Heart left ventricle (tissue), 16 donors: ENCODE data around the gene PPP3R1. TPM values are rescaled to one million over a fixed set of nuclear protein-coding genes. Genes with fewer than 3 reads are reported as not detected.
A peak's percentile ranks its signal among the peaks of the same experiment; 100 is the strongest.

ENCODE experiments used
- ATAC-seq, 4 donors: fragments of 200-7000 bp; cut with Tn5 transposase; one replicate each; pipeline ENCODE4 v1.9.1; 2020 to 2022; ENCODE audit warnings: moderate library complexity in 4 of 4, mild to moderate bottlenecking in 3 of 4, moderate number of reproducible peaks in 1 of 4
- DNase-seq, 5 donors: peaks; one replicate each; pipeline ENCODE4 v3.0.0-alpha.2; 2020
- H3K27ac ChIP-seq, 12 donors: fragments of 200-600 bp; sonication (generic) in 4 of 12; one replicate each; pipeline versions ENCODE4 v1.5.0 to v1.8.0; 2016 to 2022; ENCODE audit warnings: mild to moderate bottlenecking in 2 of 12
- H3K27me3 ChIP-seq, 9 donors: fragments of 200-600 bp; sonication (generic) in 2 of 9; one replicate each; pipeline versions ENCODE4 v1.5.1 to v1.8.0; 2016 to 2022; ENCODE audit warnings: mild to moderate bottlenecking in 3 of 9
- H3K36me3 ChIP-seq, 9 donors: fragments of 200-600 bp; sonication (generic) in 2 of 9; one replicate each; pipeline versions ENCODE4 v1.5.0 to v1.8.0; 2018 to 2022; ENCODE audit warnings: mild to moderate bottlenecking in 2 of 9
- H3K4me1 ChIP-seq, 12 donors: fragments of 200-600 bp; sonication (generic) in 4 of 12; one replicate each; pipeline versions ENCODE4 v1.5.0 to v1.8.0; 2016 to 2022; ENCODE audit warnings: mild to moderate bottlenecking in 3 of 12
- H3K4me3 ChIP-seq, 12 donors: fragments of 200-600 bp; sonication (generic) in 4 of 12; one replicate each; pipeline versions ENCODE4 v1.5.0 to v1.8.0; 2017 to 2022; ENCODE audit warnings: mild to moderate bottlenecking in 9 of 12, moderate library complexity in 4 of 12
- H3K9me3 ChIP-seq, 12 donors: fragments of 200-600 bp; sonication (generic) in 4 of 12; one replicate each; pipeline versions ENCODE4 v1.5.0 to v1.8.0; 2016 to 2022; ENCODE audit warnings: mild to moderate bottlenecking in 1 of 12
- POLR2A ChIP-seq, 2 donors: fragments of 450-650 bp; IDR thresholded peaks; one replicate each; pipeline ENCODE4 v1.6.1; 2017; ENCODE audit warnings: antibody characterized with exemption in 2 of 2, mild to moderate bottlenecking in 2 of 2, moderate library complexity in 2 of 2
- WGBS, 4 donors: extraction: QIAGEN DNeasy Blood & Tissue Kit in 2 of 4; methylation state at CpG; one replicate each; pipeline versions ENCODE4 v1.1.5 to v1.1.7; 2013 to 2018; 5-methylcytosine and 5-hydroxymethylcytosine counted together
- intact Hi-C, 10 donors: fragments of 100-400 bp; cut with DNase I; formaldehyde crosslinking; loops; one replicate each; pipeline versions ENCODE4 v1.11.1 to v1.14.2; 2022
- polyA plus RNA-seq, 2 donors: library from polyadenylated mRNA; stranded (reverse); fragments of 200-250 nt; gene quantifications; one replicate each; pipeline ENCODE4 v1.2.3, GENCODE V29; 2013
- total RNA-seq, 9 donors: library from RNA; depleted of rRNA in 2 of 9; stranded (reverse); fragments of >200 nt in 2 of 9; fragmentation: NEBNext Ultra II Directional in 3 of 9; extraction: Animal tissue kit (Norgen Biotek cat#: 25700) in 3 of 9; gene quantifications; one replicate each; pipeline versions ENCODE4 v1.1.0 to v1.2.4, GENCODE V29; 2016 to 2023
- TF ChIP-seq, protein P1 (sequence below), 12 donors: fragments of 200-600 bp; sonication (generic) in 4 of 12; IDR thresholded peaks; one replicate each; pipeline versions ENCODE4 v1.5.0 to v1.8.0; 2018 to 2022; ENCODE audit warnings: antibody characterized with exemption in 12 of 12, mild to moderate bottlenecking in 5 of 12
- donor health status: ischemic (EF 13 %, LVEDD 7.1; RV severe dilation, severe dysfunction).
- donor health status: healthy with polysubstance abuse.
- donor health status: DM: no; HTN: yes; CAD: no.
- donor health status: DM: no; HTN: no; CAD: no.
- donor health status: ischemic (EF 25% LVEDD 6.9; RV normal size, moderate dysfunction).
- donor health status: ischemic (EF 25% LVEDD 5.7; RV mildly dilated, moderate dysfunction).
- donor health status: healthy.
- donor health status: DM: yes; HTN: yes; CAD: no.
- donor health status: ischemic (EF 35%, LVEDD 5.7; RV mildly dilated, moderate dysfunction).
- donor health status: nonischemic (EF 11% LVEDD 7.7; RV severe dilation, severe dysfunction).
- donor health status: DM: yes; HTN: yes; CAD: no.
- donor health status: PGD.
- donor health status: ischemic (EF 29% LVEDD 5.4; RV normal size, mild dysfunction).
- donor health status: nonischemic (EF 23%, LVEDD 6.1; RV moderate dilation, normal function).

Gene PPP3R1
- total and polyA plus RNA-seq, 11 donors, result 13.4 to 50.9 (median 35.1) TPM

GRCh38 chr2:68193787-68194372 is 58.5 kb downstream of the PPP3R1 start:
- DNase-seq (no peak), ATAC-seq (peak in 1 of 4 donors; percentile 32)
- Histone ChIP-seq H3K27me3 (no peaks in the 10 kb centered on the region), H3K9me3 (no peaks in the 10 kb centered on the region), H3K4me1 (peaks cover 0 to 59% (median 19%) of the 10 kb centered on the region in 12 donors), H3K36me3 (no peaks in the 10 kb centered on the region), H3K4me3 (no peak overlapping the region), H3K27ac (no peak overlapping the region)
- TF ChIP-seq, protein P1, sequence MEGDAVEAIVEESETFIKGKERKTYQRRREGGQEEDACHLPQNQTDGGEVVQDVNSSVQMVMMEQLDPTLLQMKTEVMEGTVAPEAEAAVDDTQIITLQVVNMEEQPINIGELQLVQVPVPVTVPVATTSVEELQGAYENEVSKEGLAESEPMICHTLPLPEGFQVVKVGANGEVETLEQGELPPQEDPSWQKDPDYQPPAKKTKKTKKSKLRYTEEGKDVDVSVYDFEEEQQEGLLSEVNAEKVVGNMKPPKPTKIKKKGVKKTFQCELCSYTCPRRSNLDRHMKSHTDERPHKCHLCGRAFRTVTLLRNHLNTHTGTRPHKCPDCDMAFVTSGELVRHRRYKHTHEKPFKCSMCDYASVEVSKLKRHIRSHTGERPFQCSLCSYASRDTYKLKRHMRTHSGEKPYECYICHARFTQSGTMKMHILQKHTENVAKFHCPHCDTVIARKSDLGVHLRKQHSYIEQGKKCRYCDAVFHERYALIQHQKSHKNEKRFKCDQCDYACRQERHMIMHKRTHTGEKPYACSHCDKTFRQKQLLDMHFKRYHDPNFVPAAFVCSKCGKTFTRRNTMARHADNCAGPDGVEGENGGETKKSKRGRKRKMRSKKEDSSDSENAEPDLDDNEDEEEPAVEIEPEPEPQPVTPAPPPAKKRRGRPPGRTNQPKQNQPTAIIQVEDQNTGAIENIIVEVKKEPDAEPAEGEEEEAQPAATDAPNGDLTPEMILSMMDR (IDR thresholded peaks at IDR 0.05), result no peak
- no peak for TF ChIP-seq POLR2A (IDR thresholded peaks at IDR 0.05)
- intact Hi-C loops, result loop anchor here in 5 of 10 donors (2.0 to 10.0 kb wide), 3 partner anchors 69 to 247 kb away; no protein-coding TSS in a partner anchor
- 90 to 95% (median 92%) methylated on average over 4 of the region's 4 CpGs for WGBS, 4 donors

- Histone ChIP-seq H3K4me1 (peaks cover 0 to 65% (median 22%) of the 10 kb centered on the region in 12 donors), H3K27me3 (no peaks in the 10 kb centered on the region), H3K27ac (no peak overlapping the region), H3K36me3 (no peaks in the 10 kb centered on the region), H3K4me3 (no peak overlapping the region), H3K9me3 (no peaks in the 10 kb centered on the region)
- intact Hi-C loops, result loop anchor here in 4 of 10 donors (10.0 kb wide), 2 partner anchors 68 to 92 kb away; no protein-coding TSS in a partner anchor
- WGBS, 4 donors, result 57 to 72% (median 68%) methylated on average over 3 of the region's 3 CpGs
- TF ChIP-seq POLR2A (IDR thresholded peaks at IDR 0.05), result no peak
- TF ChIP-seq, protein P1 (IDR thresholded peaks at IDR 0.05), result no peak
- DNase-seq (no peak), ATAC-seq (no peak)
Measured at GRCh38 chr2:68193144-68193543, 59.2 kb downstream of the PPP3R1 start.

DNA sequence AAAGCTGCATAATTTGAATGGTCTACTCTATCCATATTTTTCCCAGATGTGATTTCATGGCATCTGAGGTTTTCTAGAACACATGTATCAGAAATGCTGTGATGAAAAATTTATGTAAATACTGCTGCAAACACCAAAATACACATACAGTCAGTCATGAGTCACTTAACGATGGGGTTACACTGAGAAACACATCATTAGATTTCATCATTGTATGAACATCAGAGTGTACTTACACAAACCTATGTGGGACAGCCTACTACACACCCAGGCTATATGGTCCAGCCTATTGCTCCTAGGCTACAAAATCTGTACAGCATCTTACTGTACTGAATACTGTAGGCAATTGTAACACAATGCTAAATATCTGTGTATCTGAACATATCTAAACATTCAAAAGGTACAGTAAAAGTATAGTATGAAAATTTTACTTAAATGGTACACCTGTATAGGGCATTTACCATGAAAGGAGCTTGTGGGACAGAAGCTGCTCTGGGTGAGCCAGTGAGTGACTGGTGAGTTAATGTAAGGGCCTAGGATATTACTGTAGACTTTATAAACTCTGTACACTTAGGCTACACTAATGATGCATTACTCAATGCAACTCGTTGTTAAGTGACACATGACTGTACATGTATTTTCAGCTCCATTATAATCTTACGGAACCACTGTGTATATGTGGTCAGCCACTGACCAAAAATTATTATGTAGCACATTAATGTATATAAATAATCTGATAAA is 61.2 kb downstream of the PPP3R1 start:
- DNase-seq, result no peak
- H3K36me3 ChIP-seq, result peaks cover 0 to 11% (median 6%) of the 10 kb centered on the region in 9 donors
- ATAC-seq, result no peak
- H3K9me3 ChIP-seq, result no peaks in the 10 kb centered on the region
- no peak overlapping the region for H3K27ac ChIP-seq
- TF ChIP-seq, protein P1 (IDR thresholded peaks at IDR 0.05), result no peak
- no peak for TF ChIP-seq POLR2A (IDR thresholded peaks at IDR 0.05)
- intact Hi-C loops, result loop anchor here in 4 of 10 donors (10.0 kb wide), 2 partner anchors 66 to 94 kb away; no protein-coding TSS in a partner anchor
- 72 to 76% (median 73%) methylated on average over 3 of the region's 3 CpGs for WGBS, 4 donors
- H3K4me3 ChIP-seq, result no peak overlapping the region
- H3K27me3 ChIP-seq, result no peaks in the 10 kb centered on the region
- peaks cover 0 to 61% (median 22%) of the 10 kb centered on the region in 12 donors for H3K4me1 ChIP-seq
